Measurements from ENCODE around the gene GPHN.
"Not testable (repeated sequence)": the region's sequence is repeated elsewhere in the genome, so short reads cannot be mapped to it uniquely, and the experiment has no call there.

Gene GPHN

GRCh38 chr14:66709291-66709690, 201.3 kb downstream of the GPHN start:
- no peaks in the 10 kb centered on the region for H3K27me3 Mint-ChIP-seq
- peaks cover 34% of the 10 kb centered on the region for H3K9me3 Mint-ChIP-seq
- no peak overlapping the region for H3K4me3 Mint-ChIP-seq
- H3K27ac Mint-ChIP-seq, result no peak overlapping the region
- H3K4me1 Mint-ChIP-seq (ENCODE audit: low read depth), result peaks cover 10% of the 10 kb centered on the region
- H3K36me3 Mint-ChIP-seq (ENCODE audit: low read depth), result peaks cover 19% of the 10 kb centered on the region

GRCh38 chr14:66714291-66714690, 206.3 kb downstream of the GPHN start:
- peak overlapping the region; percentile 46 for H3K27ac Mint-ChIP-seq
- H3K36me3 Mint-ChIP-seq (ENCODE audit: low read depth), result peaks cover 33% of the 10 kb centered on the region
- H3K4me3 Mint-ChIP-seq, result peak overlapping the region; percentile 4
- H3K4me1 Mint-ChIP-seq (ENCODE audit: low read depth), result peaks cover 43% of the 10 kb centered on the region
- H3K27me3 Mint-ChIP-seq, result not testable (repeated sequence)
- peaks cover 14% of the 10 kb centered on the region for H3K9me3 Mint-ChIP-seq

GRCh38 chr14:66715313-66715712, 207.4 kb downstream of the GPHN start:
- H3K36me3 Mint-ChIP-seq (ENCODE audit: low read depth), result peaks cover 36% of the 10 kb centered on the region
- H3K27me3 Mint-ChIP-seq, H3K27ac Mint-ChIP-seq: not testable (repeated sequence)
- peaks cover 13% of the 10 kb centered on the region for H3K9me3 Mint-ChIP-seq
- H3K4me1 Mint-ChIP-seq (ENCODE audit: low read depth), result peaks cover 43% of the 10 kb centered on the region
- H3K4me3 Mint-ChIP-seq, result peak overlapping the region; percentile 41

- Mint-ChIP-seq H3K27ac (no peak overlapping the region), H3K36me3 (ENCODE audit: low read depth) (peaks cover 36% of the 10 kb centered on the region), H3K27me3 (no peaks in the 10 kb centered on the region), H3K4me3 (no peak overlapping the region), H3K9me3 (peaks cover 10% of the 10 kb centered on the region), H3K4me1 (ENCODE audit: low read depth) (peaks cover 43% of the 10 kb centered on the region)
Measured at GRCh38 chr14:66716227-66716626, 208.3 kb downstream of the GPHN start.

GRCh38 chr14:66717561-66718140, 209.7 kb downstream of the GPHN start:
- Mint-ChIP-seq H3K27me3 (no peaks in the 10 kb centered on the region), H3K36me3 (ENCODE audit: low read depth) (peaks cover 33% of the 10 kb centered on the region), H3K27ac (no peak overlapping the region), H3K4me3 (no peak overlapping the region), H3K4me1 (ENCODE audit: low read depth) (peaks cover 48% of the 10 kb centered on the region), H3K9me3 (peaks cover 7% of the 10 kb centered on the region)

GRCh38 chr14:66724996-66725395, 217.0 kb downstream of the GPHN start:
- no peak overlapping the region for H3K27ac Mint-ChIP-seq
- peaks cover 9% of the 10 kb centered on the region for H3K4me1 Mint-ChIP-seq (ENCODE audit: low read depth)
- H3K27me3 Mint-ChIP-seq, result no peaks in the 10 kb centered on the region
- H3K4me3 Mint-ChIP-seq, result no peak overlapping the region
- peaks cover 24% of the 10 kb centered on the region for H3K9me3 Mint-ChIP-seq
- peaks cover 50% of the 10 kb centered on the region for H3K36me3 Mint-ChIP-seq (ENCODE audit: low read depth)

GRCh38 chr14:66731298-66731697, 223.4 kb downstream of the GPHN start:
- H3K4me3 Mint-ChIP-seq; H3K4me1 Mint-ChIP-seq (ENCODE audit: low read depth); H3K27ac Mint-ChIP-seq; H3K27me3 Mint-ChIP-seq: not testable (repeated sequence)
- Mint-ChIP-seq H3K9me3 (peaks cover 28% of the 10 kb centered on the region), H3K36me3 (ENCODE audit: low read depth) (peaks cover 35% of the 10 kb centered on the region)

GRCh38 chr14:66735853-66736252, 227.9 kb downstream of the GPHN start:
- peaks cover 19% of the 10 kb centered on the region for H3K36me3 Mint-ChIP-seq (ENCODE audit: low read depth)
- no peak overlapping the region for H3K27ac Mint-ChIP-seq
- H3K4me3 Mint-ChIP-seq, result no peak overlapping the region
- H3K9me3 Mint-ChIP-seq, result peaks cover 6% of the 10 kb centered on the region
- no peaks in the 10 kb centered on the region for H3K27me3 Mint-ChIP-seq
- H3K4me1 Mint-ChIP-seq (ENCODE audit: low read depth), result no peaks in the 10 kb centered on the region

- Mint-ChIP-seq H3K4me3 (no peak overlapping the region), H3K36me3 (ENCODE audit: low read depth) (peaks cover 17% of the 10 kb centered on the region), H3K27me3 (no peaks in the 10 kb centered on the region), H3K9me3 (peaks cover 3% of the 10 kb centered on the region), H3K27ac (no peak overlapping the region), H3K4me1 (ENCODE audit: low read depth) (no peaks in the 10 kb centered on the region)
Measured at GRCh38 chr14:66739826-66740225, 231.9 kb downstream of the GPHN start.

- Mint-ChIP-seq H3K27me3 (no peaks in the 10 kb centered on the region), H3K9me3 (no peaks in the 10 kb centered on the region), H3K4me3 (no peak overlapping the region)
Measured at GRCh38 chr14:66745078-66745477, 237.1 kb downstream of the GPHN start.

GRCh38 chr14:66746316-66747006, 238.5 kb downstream of the GPHN start:
- Mint-ChIP-seq H3K27ac (no peak overlapping the region), H3K27me3 (no peaks in the 10 kb centered on the region)

More at GRCh38 chr14:66745078-66745477, 237.1 kb downstream of the GPHN start:
- H3K27ac Mint-ChIP-seq, result no peak overlapping the region
- peaks cover 5% of the 10 kb centered on the region for H3K36me3 Mint-ChIP-seq (ENCODE audit: low read depth)
- H3K4me1 Mint-ChIP-seq (ENCODE audit: low read depth), result no peaks in the 10 kb centered on the region

GRCh38 chr14:66752109-66752508, 244.2 kb downstream of the GPHN start:
- no peaks in the 10 kb centered on the region for H3K27me3 Mint-ChIP-seq
- no peak overlapping the region for H3K27ac Mint-ChIP-seq
- peaks cover 4% of the 10 kb centered on the region for H3K36me3 Mint-ChIP-seq (ENCODE audit: low read depth)
- no peaks in the 10 kb centered on the region for H3K9me3 Mint-ChIP-seq
- peaks cover 5% of the 10 kb centered on the region for H3K4me1 Mint-ChIP-seq (ENCODE audit: low read depth)
- no peak overlapping the region for H3K4me3 Mint-ChIP-seq

More at GRCh38 chr14:66746316-66747006, 238.5 kb downstream of the GPHN start:
- Mint-ChIP-seq H3K4me1 (ENCODE audit: low read depth) (no peaks in the 10 kb centered on the region), H3K9me3 (no peaks in the 10 kb centered on the region), H3K4me3 (no peak overlapping the region), H3K36me3 (ENCODE audit: low read depth) (peaks cover 9% of the 10 kb centered on the region)

GRCh38 chr14:66758031-66758613, 250.2 kb downstream of the GPHN start:
- no peak overlapping the region for H3K4me3 Mint-ChIP-seq
- no peaks in the 10 kb centered on the region for H3K27me3 Mint-ChIP-seq
- H3K4me1 Mint-ChIP-seq (ENCODE audit: low read depth), result peaks cover 4% of the 10 kb centered on the region

GRCh38 chr14:66772146-66772545, 264.2 kb downstream of the GPHN start:
- Mint-ChIP-seq H3K9me3 (no peaks in the 10 kb centered on the region), H3K27ac (no peak overlapping the region), H3K27me3 (no peaks in the 10 kb centered on the region), H3K4me1 (ENCODE audit: low read depth) (no peaks in the 10 kb centered on the region), H3K36me3 (ENCODE audit: low read depth) (peaks cover 11% of the 10 kb centered on the region), H3K4me3 (no peak overlapping the region)

More at GRCh38 chr14:66758031-66758613, 250.2 kb downstream of the GPHN start:
- no peak overlapping the region for H3K27ac Mint-ChIP-seq
- peaks cover 5% of the 10 kb centered on the region for H3K36me3 Mint-ChIP-seq (ENCODE audit: low read depth)
- H3K9me3 Mint-ChIP-seq, result peaks cover 7% of the 10 kb centered on the region

GRCh38 chr14:66782853-66783252, 274.9 kb downstream of the GPHN start:
- H3K27ac Mint-ChIP-seq, result no peak overlapping the region
- H3K27me3 Mint-ChIP-seq, result no peaks in the 10 kb centered on the region
- H3K9me3 Mint-ChIP-seq, result peaks cover 6% of the 10 kb centered on the region
- H3K36me3 Mint-ChIP-seq (ENCODE audit: low read depth), result peaks cover 7% of the 10 kb centered on the region
- H3K4me1 Mint-ChIP-seq (ENCODE audit: low read depth), result no peaks in the 10 kb centered on the region
- no peak overlapping the region for H3K4me3 Mint-ChIP-seq
